Measurements from ENCODE around the gene NTN3.

GRCh38 chr16:2436110-2436509 is 35.0 kb upstream of the NTN3 start:
- no peak for TF ChIP-seq CTCF (IDR thresholded peaks at IDR 0.05; ENCODE audit: low read length)
- TF ChIP-seq EZH2 (IDR thresholded peaks at IDR 0.05; ENCODE audit: borderline replicate concordance, low read length), result no peak

Measured in OCI-LY1 (cell line).